CD4-positive, alpha-beta T cell (primary cell): Measurements from ENCODE around the gene TSPYL2. TPM values are rescaled to one million over a fixed set of nuclear protein-coding genes. Genes with fewer than 3 reads are reported as not detected.

Experiments used
- ATAC-seq: fragments of 200-7000 bp; cut with Tn5 transposase; one replicate; pipeline ENCODE4 v1.10.0; 2022; ENCODE audit warnings: mild to moderate bottlenecking; ENCODE audit not compliant: poor library complexity
- CTCF ChIA-PET: fragments of 350-600 bp; sonication (Branson Sonifier 250); formaldehyde crosslinking; loops from one replicate; lab custom pipeline; 2021; ENCODE audit warnings: antibody characterized with exemption, inconsistent platforms; lab: Charles Lee
- POLR2A ChIA-PET: fragments of 350-600 bp; sonication (Branson Sonifier 250); formaldehyde crosslinking; loops from one replicate; lab custom pipeline; 2021; ENCODE audit warnings: antibody characterized with exemption, inconsistent platforms; lab: Charles Lee
- DNase-seq, 14 experiments: peaks; one replicate each; pipeline ENCODE4 v3.0.0-alpha.2; 2013 to 2020; ENCODE audit warnings: mixed read lengths in 2 of 14
- H3K27ac ChIP-seq, 2 donors: one replicate each; pipeline versions ENCODE4 v1.5.1 to v1.7.0; 2013; ENCODE audit warnings: low read length in 2 of 2, low read depth in 1 of 2, mild to moderate bottlenecking in 1 of 2
- H3K27me3 ChIP-seq, 2 experiments: 1 replicate in 1 of 2; 2 replicates in 1 of 2; pipeline versions ENCODE4 v1.6.1 to v1.7.0; 2013; ENCODE audit warnings: low read length in 2 of 2, control low read depth in 1 of 2, mild to moderate bottlenecking in 1 of 2, moderate library complexity in 1 of 2; ENCODE audit not compliant: insufficient read depth in 2 of 2, control insufficient read depth in 1 of 2
- H3K36me3 ChIP-seq: one replicate; pipeline ENCODE4 v1.6.1; 2013; ENCODE audit warnings: low read length, control low read depth; ENCODE audit not compliant: insufficient read depth
- H3K4me1 ChIP-seq: one replicate; pipeline ENCODE4 v1.6.1; 2013; ENCODE audit warnings: low read length, control low read depth; ENCODE audit not compliant: insufficient read depth
- H3K4me3 ChIP-seq: one replicate; pipeline ENCODE4 v1.5.1; 2013; ENCODE audit warnings: mild to moderate bottlenecking, low read length, moderate library complexity
- H3K9me3 ChIP-seq, 2 experiments: 1 replicate in 1 of 2; 2 replicates in 1 of 2; pipeline versions ENCODE4 v1.6.1 to v1.7.0; 2013; ENCODE audit warnings: low read length in 2 of 2, mild to moderate bottlenecking in 2 of 2, control low read depth in 1 of 2, moderate library complexity in 1 of 2; ENCODE audit not compliant: control insufficient read depth in 1 of 2, insufficient read depth in 1 of 2
- H3K27ac Mint-ChIP-seq: one replicate; pipeline ENCODE4 v1.8.0; 2020; ENCODE audit warnings: mixed read lengths
- H3K27me3 Mint-ChIP-seq: one replicate; pipeline ENCODE4 v1.8.0; 2021; ENCODE audit warnings: mixed read lengths
- H3K36me3 Mint-ChIP-seq: one replicate; pipeline ENCODE4 v1.8.0; 2021; ENCODE audit warnings: low read depth, mixed read lengths
- H3K4me1 Mint-ChIP-seq: one replicate; pipeline ENCODE4 v1.8.0; 2021; ENCODE audit warnings: low read depth, mixed read lengths
- H3K4me3 Mint-ChIP-seq: one replicate; pipeline ENCODE4 v1.8.0; 2020; ENCODE audit warnings: mild to moderate bottlenecking, mixed read lengths
- H3K9me3 Mint-ChIP-seq: one replicate; pipeline ENCODE4 v1.8.0; 2020; ENCODE audit warnings: mixed read lengths
- CTCF ChIP-seq: fragments of 200-600 bp; IDR thresholded peaks from one replicate; pipeline ENCODE4 v1.8.0; 2022; ENCODE audit warnings: antibody characterized with exemption, mild to moderate bottlenecking
- intact Hi-C, 2 experiments: fragments of 100-400 bp; cut with DNase I in 1 of 2; cut with micrococcal nuclease in 1 of 2; formaldehyde crosslinking; loops; one replicate each; pipeline versions ENCODE4 v1.15.1 to v1.9.0; 2023 to 2025; cut with DNase I, micrococcal nuclease
- polyA plus RNA-seq, 2 donors: library from polyadenylated mRNA; unstranded; fragments of 120-200 nt; gene quantifications; one replicate each; pipeline ENCODE4 v1.2.1, GENCODE V29; 2013
- total RNA-seq, 174 experiments: library from RNA in 2 of 174; stranded (reverse) in 2 of 174; gene quantifications; one replicate each; pipeline ENCODE4 v1.2.3 and lab custom pipeline; 2021 to 2026

The TSPYL2 gene
- total RNA-seq (100 to 1,000 TPM; 428 to 461 TPM), total RNA-seq (lab: John Stamatoyannopoulos, UW) (54.6 to 1,052 (median 211) reads per million in 172 experiments)
- polyA plus RNA-seq (2013, experiment 1 of 2) = 45.3 TPM
- 84.6 TPM for polyA plus RNA-seq (2013, experiment 2 of 2)

GRCh38 chrX:53081925-53082772, at the start of gene TSPYL2:
Gene TSPYL2, plus strand, starts transcription at chrX:53082367. Its CDS starts 132 bp downstream, at chrX:53082499.
- ChIA-PET CTCF (interaction anchor here (0.6 to 1.0 kb wide), 2 partner anchors 10 to 1544 kb away, joined by 4 read pairs; no protein-coding TSS in a partner anchor), POLR2A (interaction anchor here (0.6 to 2.7 kb wide), 18 partner anchors 8 to 1729 kb away, joined by 3 to 31 read pairs (median 6); partner anchors contain the start of genes GNL3L, KANTR, KDM5C and PHF8)
- peak; percentile 85 for ATAC-seq
- Histone ChIP-seq H3K27ac (peak within 1 kb of the TSS; percentile 59 to 80), H3K27me3 (no peaks in the 10 kb centered on the region), H3K4me3 (peak within 1 kb of the TSS; percentile 77), H3K4me1 (peaks cover 30% of the 10 kb centered on the region), H3K9me3 (no peaks in the 10 kb centered on the region), H3K36me3 (peaks cover 29% of the 10 kb centered on the region)
- intact Hi-C loops = loop anchor here in 1 of 2 experiments (5.0 kb wide), 1 partner anchor 140 kb away; no protein-coding TSS in a partner anchor
- Mint-ChIP-seq H3K36me3 (peaks cover 57% of the 10 kb centered on the region), H3K9me3 (no peaks in the 10 kb centered on the region), H3K27ac (peak within 1 kb of the TSS; percentile 99), H3K27me3 (no peaks in the 10 kb centered on the region), H3K4me1 (peaks cover 62% of the 10 kb centered on the region), H3K4me3 (peak within 1 kb of the TSS; percentile 95)
- DNase-seq = peak; percentile 88 to 97 (median 92)
- TF ChIP-seq CTCF = no peak

GRCh38 chrX:53036149-53036548, 46.0 kb upstream of the TSPYL2 start:
- no peak overlapping the region for H3K4me3 Mint-ChIP-seq
- no peak overlapping the region for H3K27ac ChIP-seq
- H3K27me3 ChIP-seq = no peaks in the 10 kb centered on the region
- intact Hi-C loops = no loop called here
- no peaks in the 10 kb centered on the region for H3K9me3 ChIP-seq
- H3K9me3 Mint-ChIP-seq = no peaks in the 10 kb centered on the region
- ChIA-PET POLR2A (no interaction called here), CTCF (no interaction called here)
- H3K4me3 ChIP-seq = no peak overlapping the region
- TF ChIP-seq CTCF = no peak
- no peak for ATAC-seq
- H3K4me1 ChIP-seq = no peaks in the 10 kb centered on the region
- no peaks in the 10 kb centered on the region for H3K4me1 Mint-ChIP-seq
- H3K27me3 Mint-ChIP-seq = peaks cover 11% of the 10 kb centered on the region
- H3K36me3 ChIP-seq = no peaks in the 10 kb centered on the region
- no peak for DNase-seq
- H3K36me3 Mint-ChIP-seq = no peaks in the 10 kb centered on the region
- no peak overlapping the region for H3K27ac Mint-ChIP-seq

GRCh38 chrX:53039236-53039635, 42.9 kb upstream of the TSPYL2 start:
- Histone ChIP-seq H3K4me3 (no peak overlapping the region), H3K27me3 (no peaks in the 10 kb centered on the region), H3K9me3 (no peaks in the 10 kb centered on the region), H3K27ac (no peak overlapping the region), H3K36me3 (no peaks in the 10 kb centered on the region), H3K4me1 (no peaks in the 10 kb centered on the region)
- no peak for ATAC-seq
- DNase-seq = no peak
- Mint-ChIP-seq H3K27me3 (peaks cover 8% of the 10 kb centered on the region), H3K9me3 (no peaks in the 10 kb centered on the region), H3K4me3 (no peak overlapping the region), H3K27ac (no peak overlapping the region), H3K4me1 (no peaks in the 10 kb centered on the region), H3K36me3 (no peaks in the 10 kb centered on the region)
- CTCF ChIA-PET = no interaction called here
- TF ChIP-seq CTCF = no peak
- intact Hi-C loops = no loop called here
- POLR2A ChIA-PET = no interaction called here
